K562 treated with DMSO at 1 percent for 12 hours (cell line): ENCODE data around the gene ACSM6. TPM values are rescaled to one million over a fixed set of nuclear protein-coding genes. Genes with fewer than 3 reads are reported as not detected.

Experiments
- total RNA-seq: library from RNA; unstranded; fragments of 300-600 nt; gene quantifications from 2 replicates; pipeline ENCODE4 v1.2.3, GENCODE V29; 2022; ENCODE audit not compliant: insufficient read depth

ACSM6 gene
- total RNA-seq = not detected in 2 replicates

GRCh38 chr10:95193944-95194343 is at the start of gene ACSM6:
TSS of gene ACSM6 (plus strand) at chr10:95194238. CDS start at chr10:95194486, 248 bp downstream.

Other genes starting within 250 kb of the ACSM6 start
- gene CYP2C8, start 124.7 kb upstream of the ACSM6 start, total RNA-seq = not detected in 2 replicates
- 86.0 and 115 TPM in 2 replicates for gene PDLIM1, start 96.8 kb downstream of the ACSM6 start, total RNA-seq